ENCODE measurements around the gene MNAT1.

GRCh38 chr14:60970146-60970545, 235.6 kb downstream of the MNAT1 start:
- TF ChIP-seq MEF2A (IDR thresholded peaks at IDR 0.05; ENCODE audit: borderline replicate concordance, low read depth), result no peak
- TF ChIP-seq EP300 (IDR thresholded peaks at IDR 0.05; ENCODE audit: borderline replicate concordance in 1 of 2, low read depth in 1 of 2, low read length in 1 of 2), result no peak
- TF ChIP-seq RFX5 (IDR thresholded peaks at IDR 0.05; ENCODE audit: low read length), result no peak
- TF ChIP-seq, protein P1, sequence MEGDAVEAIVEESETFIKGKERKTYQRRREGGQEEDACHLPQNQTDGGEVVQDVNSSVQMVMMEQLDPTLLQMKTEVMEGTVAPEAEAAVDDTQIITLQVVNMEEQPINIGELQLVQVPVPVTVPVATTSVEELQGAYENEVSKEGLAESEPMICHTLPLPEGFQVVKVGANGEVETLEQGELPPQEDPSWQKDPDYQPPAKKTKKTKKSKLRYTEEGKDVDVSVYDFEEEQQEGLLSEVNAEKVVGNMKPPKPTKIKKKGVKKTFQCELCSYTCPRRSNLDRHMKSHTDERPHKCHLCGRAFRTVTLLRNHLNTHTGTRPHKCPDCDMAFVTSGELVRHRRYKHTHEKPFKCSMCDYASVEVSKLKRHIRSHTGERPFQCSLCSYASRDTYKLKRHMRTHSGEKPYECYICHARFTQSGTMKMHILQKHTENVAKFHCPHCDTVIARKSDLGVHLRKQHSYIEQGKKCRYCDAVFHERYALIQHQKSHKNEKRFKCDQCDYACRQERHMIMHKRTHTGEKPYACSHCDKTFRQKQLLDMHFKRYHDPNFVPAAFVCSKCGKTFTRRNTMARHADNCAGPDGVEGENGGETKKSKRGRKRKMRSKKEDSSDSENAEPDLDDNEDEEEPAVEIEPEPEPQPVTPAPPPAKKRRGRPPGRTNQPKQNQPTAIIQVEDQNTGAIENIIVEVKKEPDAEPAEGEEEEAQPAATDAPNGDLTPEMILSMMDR (IDR thresholded peaks at IDR 0.05), result no peak
- no peak for TF ChIP-seq ELF1 (IDR thresholded peaks at IDR 0.05)
- no peak for TF ChIP-seq CHD2 (IDR thresholded peaks at IDR 0.05; ENCODE audit: low read length, partially characterized antibody)
- no peak for TF ChIP-seq TAF1 (IDR thresholded peaks at IDR 0.05; ENCODE audit: borderline replicate concordance, low read depth, low read length)
- no peak for TF ChIP-seq EZH2phosphoT487 (IDR thresholded peaks at IDR 0.05; ENCODE audit: borderline replicate concordance, low read depth)
- TF ChIP-seq POLR2AphosphoS5 (IDR thresholded peaks at IDR 0.05; ENCODE audit: low read depth, low read length), result no peak
- TF ChIP-seq RCOR1 (IDR thresholded peaks at IDR 0.05; ENCODE audit: low read length), result no peak
- no peak for TF ChIP-seq SMC3 (IDR thresholded peaks at IDR 0.05; ENCODE audit: low read depth, low read length)
- TF ChIP-seq GATA2 (CRISPR knock-in tag; IDR thresholded peaks at IDR 0.05), result no peak
